ENCODE measurements around the gene FOXC1.
A peak's percentile ranks its signal among the peaks of the same experiment; 100 is the strongest.

The FOXC1 gene

GRCh38 chr6:1612974-1613306 lies 3.2 kb downstream of the FOXC1 start:
- no peak for DNase-seq

DNA sequence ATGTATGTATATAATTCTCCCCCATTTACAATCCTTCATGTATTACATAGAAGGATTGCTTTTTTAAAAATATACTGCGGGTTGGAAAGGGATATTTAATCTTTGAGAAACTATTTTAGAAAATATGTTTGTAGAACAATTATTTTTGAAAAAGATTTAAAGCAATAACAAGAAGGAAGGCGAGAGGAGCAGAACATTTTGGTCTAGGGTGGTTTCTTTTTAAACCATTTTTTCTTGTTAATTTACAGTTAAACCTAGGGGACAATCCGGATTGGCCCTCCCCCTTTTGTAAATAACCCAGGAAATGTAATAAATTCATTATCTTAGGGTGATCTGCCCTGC lies 3.6 kb downstream of the FOXC1 start:
- DNase-seq, result no peak

DNA sequence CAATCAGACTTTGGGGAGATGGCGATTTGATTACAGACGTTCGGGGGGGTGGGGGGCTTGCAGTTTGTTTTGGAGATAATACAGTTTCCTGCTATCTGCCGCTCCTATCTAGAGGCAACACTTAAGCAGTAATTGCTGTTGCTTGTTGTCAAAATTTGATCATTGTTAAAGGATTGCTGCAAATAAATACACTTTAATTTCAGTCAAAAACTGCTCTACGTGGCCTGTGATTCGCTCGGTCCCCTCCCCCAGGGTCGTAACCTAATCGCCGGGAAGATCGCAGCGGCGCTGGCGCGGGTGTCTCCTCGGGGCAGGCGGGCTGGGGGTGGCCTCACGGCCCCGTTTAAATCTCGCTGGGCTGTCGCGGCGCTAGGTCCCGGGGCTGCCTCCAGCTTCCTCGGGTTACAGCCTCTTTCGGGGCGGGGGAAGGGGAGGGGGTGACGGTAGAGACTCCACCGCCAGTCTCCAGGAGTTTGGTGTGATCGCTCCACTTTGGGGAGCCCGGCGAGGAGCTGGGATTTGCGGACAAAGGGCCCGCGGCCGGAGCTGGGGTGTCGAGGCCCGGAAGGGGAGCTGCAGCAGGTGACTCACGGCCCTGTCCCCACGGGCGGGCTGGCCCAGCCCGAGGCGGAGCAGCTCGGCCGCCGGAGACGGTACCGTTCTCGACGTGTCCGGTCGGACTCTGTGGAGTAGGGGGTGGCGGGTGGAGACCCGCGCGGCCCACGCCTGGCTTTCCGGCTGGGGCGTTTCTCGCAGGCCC lies 4.2 kb downstream of the FOXC1 start:
- peak; percentile 75 for DNase-seq

DNA sequence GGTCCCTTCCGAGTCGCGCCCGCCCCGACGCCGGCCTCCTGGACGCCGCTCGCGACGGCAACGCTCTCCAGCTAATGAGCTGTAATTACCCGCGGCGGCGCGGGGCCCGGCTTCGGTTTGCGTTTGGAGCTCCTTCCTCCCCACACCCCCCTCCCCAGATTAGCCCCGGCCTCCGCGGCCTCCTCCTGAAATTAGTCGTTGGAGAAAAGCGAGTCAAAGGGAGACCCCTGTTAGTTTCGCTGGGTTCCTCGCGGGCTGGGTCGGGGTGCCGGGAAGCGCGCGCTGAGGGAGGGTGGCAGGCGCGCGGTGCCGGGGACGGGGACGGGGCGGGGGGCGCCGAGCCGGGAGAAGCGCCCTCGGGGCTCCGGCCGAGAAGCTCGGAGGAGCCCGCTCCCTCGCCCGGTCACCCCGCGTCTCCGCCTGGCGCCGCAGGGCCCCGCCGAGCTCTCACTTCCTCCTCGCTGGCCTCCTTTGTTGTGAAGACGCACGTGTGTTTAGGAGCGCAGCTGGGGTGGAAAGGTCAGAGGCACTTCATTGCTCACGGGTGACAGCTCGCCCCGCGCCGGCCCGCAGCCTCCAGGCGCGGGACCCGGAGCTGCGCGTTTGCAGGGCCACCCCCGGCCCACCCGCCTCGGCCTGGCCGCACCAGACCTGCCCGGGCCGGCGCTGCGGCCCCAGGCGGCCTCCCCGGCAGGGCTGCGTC lies 4.9 kb downstream of the FOXC1 start:
- no peak for DNase-seq

DNA sequence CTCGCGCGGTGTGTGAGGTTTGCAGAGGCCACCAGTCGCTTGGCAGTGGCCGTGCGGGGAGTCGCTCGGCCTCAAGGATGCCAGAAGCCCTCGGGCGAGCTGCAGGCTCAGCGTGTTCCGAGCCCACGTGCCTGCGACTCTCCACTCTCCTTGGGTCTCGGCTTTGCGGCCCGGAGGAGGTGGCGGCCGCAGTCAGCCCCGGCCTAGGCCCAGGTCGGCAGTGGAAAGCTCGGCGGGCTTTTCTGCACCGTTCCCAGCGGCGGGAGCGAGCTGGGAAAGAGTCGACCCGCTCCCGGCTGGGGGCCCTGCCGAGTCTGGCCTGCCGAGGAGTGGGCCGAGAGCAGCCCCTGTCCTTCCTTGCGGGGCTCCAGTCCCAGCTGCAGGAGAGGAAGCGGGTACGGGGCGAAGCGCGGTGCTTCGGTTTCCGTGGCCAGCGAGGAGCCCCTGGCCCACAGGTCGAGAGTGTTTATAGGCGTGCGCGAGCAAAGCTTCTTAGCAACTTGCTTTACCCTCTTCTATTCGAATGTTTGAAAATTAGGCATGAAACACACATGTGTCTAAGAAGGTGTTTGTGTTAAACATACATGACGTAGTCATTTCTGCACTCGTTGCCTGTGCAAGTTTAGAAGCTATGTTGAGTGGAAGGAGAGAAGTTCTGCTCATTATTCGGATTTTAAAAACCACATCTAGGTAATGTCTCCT lies 5.6 kb downstream of the FOXC1 start:
- DNase-seq, result no peak

GRCh38 chr6:1615853-1616420 lies 6.2 kb downstream of the FOXC1 start:
- no peak for DNase-seq

- DNase-seq, result no peak
Measured at GRCh38 chr6:1616701-1617463, 7.2 kb downstream of the FOXC1 start.

GRCh38 chr6:1617466-1618310 lies 8.0 kb downstream of the FOXC1 start:
- no peak for DNase-seq

- DNase-seq, result no peak
Measured at GRCh38 chr6:1618311-1619097, 8.8 kb downstream of the FOXC1 start.

DNA sequence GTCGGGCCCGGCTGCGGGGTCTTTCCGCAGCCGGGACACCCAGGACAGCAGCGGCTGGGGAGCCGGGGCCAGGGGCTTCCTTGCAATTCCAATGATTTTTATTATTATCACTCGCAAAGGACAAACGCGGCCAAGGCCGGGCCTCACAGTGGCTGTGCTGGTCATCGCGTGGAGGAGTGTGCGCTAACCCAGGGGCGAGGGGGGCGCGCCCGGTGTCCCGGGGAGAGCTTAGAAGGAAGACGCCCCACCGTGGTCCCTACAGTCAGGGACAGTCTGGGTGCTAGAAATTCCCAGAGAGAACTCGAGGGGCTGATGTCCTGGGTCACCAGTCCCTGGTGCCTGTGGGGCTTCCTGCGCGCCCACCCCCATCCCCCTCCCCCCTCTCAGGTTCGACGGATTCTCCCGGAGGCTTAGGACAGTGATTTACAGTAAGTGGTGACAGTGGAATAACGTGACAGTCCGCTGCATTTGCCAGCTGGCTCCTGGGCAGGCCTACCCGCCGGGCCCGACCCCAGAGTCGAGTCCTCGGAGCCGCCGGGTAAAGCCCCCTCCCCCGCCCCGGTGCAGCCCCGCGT lies 9.5 kb downstream of the FOXC1 start:
- DNase-seq, result no peak

GRCh38 chr6:1619673-1620503 lies 10.2 kb downstream of the FOXC1 start:
- DNase-seq, result no peak

GRCh38 chr6:1620504-1621069 lies 10.9 kb downstream of the FOXC1 start:
- DNase-seq, result no peak

DNA sequence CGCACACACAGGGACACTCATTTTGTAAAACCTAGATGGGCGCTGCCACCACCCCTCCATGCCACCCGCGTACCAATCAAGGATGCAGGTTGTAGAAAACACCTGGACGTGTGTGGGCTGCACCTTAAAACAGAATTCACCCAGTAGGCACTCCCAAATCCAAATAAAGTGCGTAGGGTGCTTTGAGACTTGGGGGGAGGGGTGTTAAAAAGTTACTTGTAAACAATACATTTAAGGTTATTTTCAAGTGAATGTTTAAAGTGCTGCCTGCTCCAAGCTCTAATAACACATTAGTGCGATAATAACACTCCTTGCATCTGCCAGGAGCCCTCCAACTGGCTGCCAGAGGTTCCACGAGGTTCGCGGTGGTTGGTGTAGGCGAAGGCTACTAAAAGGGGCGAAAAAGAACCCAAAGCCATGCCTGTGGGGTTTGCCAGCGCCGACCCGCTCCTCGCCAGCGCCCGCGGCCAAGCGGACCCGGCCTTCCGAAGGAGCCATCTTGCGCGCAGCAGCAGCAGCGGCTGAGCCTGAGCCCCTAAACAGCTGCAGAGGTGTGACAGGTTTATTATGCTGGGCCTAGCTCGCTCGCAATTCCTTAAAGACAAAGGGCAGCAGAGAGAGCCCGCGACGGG lies 11.5 kb downstream of the FOXC1 start:
- no peak for DNase-seq

DNA sequence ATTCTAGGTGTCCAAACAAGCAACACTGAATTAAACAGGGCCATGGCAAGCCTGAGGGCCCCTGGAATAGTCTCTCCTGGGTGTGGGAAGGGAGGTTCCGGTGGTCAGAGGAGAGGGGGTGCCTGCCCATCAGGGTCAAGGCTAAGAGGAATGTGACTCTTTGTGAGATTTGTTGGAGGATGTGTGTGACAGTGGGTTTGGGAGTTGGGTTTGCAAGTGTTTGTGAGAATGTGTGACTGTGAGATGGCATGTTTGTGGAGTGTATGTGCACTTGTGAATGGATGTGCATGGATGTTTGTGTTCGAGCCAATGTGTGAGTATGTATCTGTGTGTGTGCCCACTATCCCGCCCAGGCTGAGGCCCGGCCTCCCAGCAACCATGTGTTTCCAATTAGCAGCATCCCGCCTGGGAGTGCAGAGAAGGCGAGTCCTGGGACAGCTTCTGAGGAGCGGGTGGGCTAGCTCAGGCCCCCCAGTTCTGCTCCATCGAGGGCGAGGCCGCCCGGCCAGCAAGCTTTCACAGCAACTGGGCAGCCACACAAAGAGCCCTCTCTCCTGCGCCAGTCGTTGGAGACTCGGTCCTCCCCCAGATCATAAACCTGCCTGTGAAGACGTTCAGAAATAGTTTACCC lies 12.6 kb downstream of the FOXC1 start:
- no peak for DNase-seq

DNA sequence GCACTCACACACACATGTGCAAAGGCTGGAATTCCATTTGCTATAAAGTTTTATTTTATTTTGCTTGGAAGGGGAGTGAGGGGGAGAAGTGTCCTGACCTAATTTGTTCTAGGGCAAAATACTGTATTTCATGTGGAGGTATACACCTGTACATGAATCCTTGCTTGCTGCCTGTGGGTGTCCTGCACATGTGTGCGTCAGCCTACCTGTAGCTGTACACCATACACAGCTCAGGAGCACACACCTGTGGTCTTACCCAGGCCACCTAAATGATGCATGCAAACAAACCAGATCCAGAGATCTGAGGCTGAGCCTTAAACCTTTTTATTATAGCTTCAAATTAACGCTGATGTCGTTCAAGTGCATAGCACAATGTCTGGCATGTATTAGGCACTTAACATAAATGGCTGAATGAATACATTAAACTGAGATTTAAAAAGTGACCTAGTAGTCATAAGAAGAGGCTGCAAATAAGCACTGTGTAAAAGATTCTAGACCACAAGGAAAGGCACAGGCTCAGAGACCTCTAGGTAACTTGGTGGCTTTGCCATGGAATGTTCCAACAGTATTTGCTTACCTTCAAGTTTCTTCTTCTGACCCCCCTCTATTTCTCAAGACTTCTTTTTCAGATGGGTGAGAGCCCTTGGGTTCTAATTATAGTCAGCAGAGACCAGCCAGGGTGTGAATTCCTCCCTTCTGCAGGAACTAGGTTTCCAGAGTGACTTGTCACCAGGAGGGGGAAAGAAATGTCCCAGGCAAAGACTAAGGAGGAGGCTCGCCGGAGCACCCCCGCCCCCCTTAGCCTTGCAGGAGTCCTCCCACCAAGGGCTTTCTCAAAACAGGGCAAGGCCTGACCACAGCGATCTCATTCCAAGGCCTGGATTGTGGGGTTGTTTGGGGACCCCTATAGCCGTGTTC lies 13.4 kb downstream of the FOXC1 start:
- no peak for DNase-seq

- no peak for DNase-seq
Measured at GRCh38 chr6:1623769-1624057, 14.0 kb downstream of the FOXC1 start.

DNA sequence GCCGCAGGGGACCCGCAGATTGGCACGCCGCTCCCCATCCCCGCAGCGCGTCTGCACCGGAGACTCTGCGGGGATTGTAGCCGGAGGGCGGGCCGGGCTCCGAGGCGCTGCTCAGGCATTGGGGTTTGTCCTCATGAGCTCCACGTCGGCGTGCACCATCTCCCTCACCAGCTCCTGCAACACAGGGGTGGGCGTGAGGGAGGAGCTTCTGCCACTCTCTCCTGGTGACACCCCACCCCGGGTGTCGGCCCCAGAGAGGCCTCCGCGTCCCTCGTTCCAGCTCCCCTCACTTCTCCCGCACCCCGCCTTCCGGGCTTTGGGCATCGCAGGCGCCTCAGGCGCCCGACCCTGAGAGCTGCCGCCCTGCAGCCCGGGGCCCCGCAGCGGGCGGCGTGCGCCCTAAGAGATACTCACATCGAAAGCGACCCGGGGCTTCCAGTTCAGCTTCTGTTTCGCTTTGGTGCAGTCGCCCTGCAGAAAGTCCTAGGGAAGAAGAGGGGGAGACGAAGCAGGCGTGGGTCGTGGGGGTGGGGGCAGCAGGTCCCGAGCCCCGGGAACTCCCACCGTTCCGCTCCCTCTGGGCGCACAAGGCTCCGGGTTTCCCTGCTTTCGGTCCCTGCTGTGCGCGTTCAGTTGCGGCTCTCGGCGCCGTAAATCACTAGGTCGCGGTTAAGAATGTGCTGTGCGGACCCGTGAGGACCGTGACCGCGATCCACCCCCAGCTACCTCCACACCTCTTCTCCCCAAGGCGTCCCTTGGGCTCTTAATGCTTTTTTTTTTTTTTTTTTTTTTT lies 14.5 kb downstream of the FOXC1 start:
- DNase-seq, result peak; percentile 76

Data from right forelimb (tissue), 1 donor.